ENCODE results near the gene KIF1C.
"Not testable (repeated sequence)": the region's sequence is repeated elsewhere in the genome, so short reads cannot be mapped to it uniquely, and the experiment has no call there.

KIF1C gene

GRCh38 chr17:5049314-5049841 lies 51.6 kb downstream of the KIF1C start:
- H3K27ac ChIP-seq = no peak overlapping the region
- TF ChIP-seq CTCF (conservative IDR thresholded peaks at IDR 0.05) (no peak), ZFX (IDR thresholded peaks at IDR 0.05) (no peak)

- TF ChIP-seq ZFX (IDR thresholded peaks at IDR 0.05) = no peak
- TF ChIP-seq CTCF (conservative IDR thresholded peaks at IDR 0.05) = no peak
- H3K27ac ChIP-seq = no peak overlapping the region
These were observed 52.5 kb downstream of the KIF1C start for GRCh38 chr17:5050278-5050677.

GRCh38 chr17:5055543-5055942 lies 57.8 kb downstream of the KIF1C start:
- no peak overlapping the region for H3K27ac ChIP-seq
- TF ChIP-seq ZFX (IDR thresholded peaks at IDR 0.05) = no peak
- TF ChIP-seq CTCF (conservative IDR thresholded peaks at IDR 0.05) = no peak

GRCh38 chr17:5065227-5065744 lies 67.5 kb downstream of the KIF1C start:
- no peak for TF ChIP-seq CTCF (conservative IDR thresholded peaks at IDR 0.05)
- TF ChIP-seq ZFX (IDR thresholded peaks at IDR 0.05) = no peak
- H3K27ac ChIP-seq = no peak overlapping the region

GRCh38 chr17:5068236-5068635 lies 70.5 kb downstream of the KIF1C start:
- TF ChIP-seq CTCF (conservative IDR thresholded peaks at IDR 0.05) = no peak
- TF ChIP-seq ZFX (IDR thresholded peaks at IDR 0.05) = no peak
- no peak overlapping the region for H3K27ac ChIP-seq

GRCh38 chr17:5069724-5070123 lies 72.0 kb downstream of the KIF1C start:
- TF ChIP-seq ZFX (IDR thresholded peaks at IDR 0.05) = no peak
- no peak for TF ChIP-seq CTCF (conservative IDR thresholded peaks at IDR 0.05)
- no peak overlapping the region for H3K27ac ChIP-seq

GRCh38 chr17:5075472-5075871 lies 77.7 kb downstream of the KIF1C start:
- H3K27ac ChIP-seq = not testable (repeated sequence)

GRCh38 chr17:5077275-5077674 lies 79.5 kb downstream of the KIF1C start:
- H3K27ac ChIP-seq = not testable (repeated sequence)

Measured in C4-2B (cell line).